Stomach (tissue), 9 donors: Measurements from ENCODE around the gene SLC9A4. TPM values are rescaled to one million over a fixed set of nuclear protein-coding genes. Genes with fewer than 3 reads are reported as not detected.

Experiments used
- DNase-seq, 2 donors: peaks; one replicate each; pipeline versions ENCODE4 v3.0.0 to v3.0.0-alpha.2; 2013 to 2019
- H3K27ac ChIP-seq, 5 donors: fragments of 200-600 bp in 4 of 5; sonication (generic) in 4 of 5; one replicate each; pipeline ENCODE4 v1.5.1; 2013 to 2019; ENCODE audit warnings: mild to moderate bottlenecking in 1 of 5, moderate library complexity in 1 of 5
- H3K27me3 ChIP-seq, 3 donors: fragments of 200-600 bp; sonication (generic); one replicate each; pipeline ENCODE4 v1.5.1; 2017 to 2019; ENCODE audit warnings: mixed run types in 1 of 3
- H3K36me3 ChIP-seq, 4 donors: fragments of 200-600 bp; sonication (generic); 1 replicate in 3 of 4; 2 replicates in 1 of 4; pipeline ENCODE4 v1.5.1; 2016 to 2019
- H3K4me1 ChIP-seq, 4 donors: fragments of 200-600 bp; sonication (generic); one replicate each; pipeline ENCODE4 v1.5.1; 2016 to 2019
- H3K4me3 ChIP-seq, 4 donors: fragments of 200-600 bp; sonication (generic) in 3 of 4; one replicate each; pipeline ENCODE4 v1.5.1; 2016 to 2019; ENCODE audit warnings: mild to moderate bottlenecking in 1 of 4
- H3K9me3 ChIP-seq, 4 donors: fragments of 200-600 bp; sonication (generic); one replicate each; pipeline ENCODE4 v1.5.1; 2016 to 2019
- EP300 ChIP-seq: sonication (generic); formaldehyde crosslinking; IDR thresholded peaks from one replicate; pipeline ENCODE4 v1.6.1; 2017; ENCODE audit warnings: antibody characterized with exemption
- POLR2A ChIP-seq, 4 donors: fragments of 450-650 bp; IDR thresholded peaks; one replicate each; pipeline ENCODE4 v1.6.1; 2016; ENCODE audit warnings: antibody characterized with exemption in 4 of 4, control low read depth in 2 of 4, mild to moderate bottlenecking in 1 of 4, moderate library complexity in 1 of 4
- POLR2AphosphoS5 ChIP-seq, 3 donors: sonication (generic); formaldehyde crosslinking; IDR thresholded peaks; one replicate each; pipeline ENCODE4 v1.6.1; 2016; ENCODE audit warnings: antibody characterized with exemption in 3 of 3
- WGBS, 5 donors: extraction: QIAGEN DNeasy Blood & Tissue Kit in 3 of 5; methylation state at CpG; one replicate each; pipeline versions ENCODE4 v1.1.5 to v1.1.7; 2013 to 2018; 5-methylcytosine and 5-hydroxymethylcytosine counted together
- intact Hi-C: fragments of 100-400 bp; cut with DNase I; formaldehyde crosslinking; loops from one replicate; pipeline ENCODE4 v1.15.1; 2023; ENCODE audit warnings: low total_unique reads
- polyA plus RNA-seq, 3 donors: library from polyadenylated mRNA; stranded (reverse); fragments of 200-250 nt; gene quantifications; one replicate each; pipeline ENCODE4 v1.2.3, GENCODE V29; 2013
- total RNA-seq, 5 donors: library from RNA; depleted of rRNA; stranded (reverse); fragments of >200 nt; gene quantifications; one replicate each; pipeline versions ENCODE4 v1.1.0 to v1.2.3, GENCODE V29; 2014 to 2016
- TF ChIP-seq, protein P1 (sequence below), 7 experiments: fragments of 450-650 bp in 4 of 7; fragments of 200-600 bp in 3 of 7; sonication (generic) in 3 of 7; IDR thresholded peaks; one replicate each; pipeline ENCODE4 v1.5.1; 2016 to 2019; ENCODE audit warnings: antibody characterized with exemption in 7 of 7, control low read depth in 2 of 7, mild to moderate bottlenecking in 1 of 7
- donor health status: healthy with polysubstance abuse.
- donor health status: Bipolar disorder and iron deficiency.
- donor health status: healthy.

SLC9A4 gene
- total and polyA plus RNA-seq, 8 donors, result 4.7 to 143 (median 92.4) TPM; not detected in 1

DNA sequence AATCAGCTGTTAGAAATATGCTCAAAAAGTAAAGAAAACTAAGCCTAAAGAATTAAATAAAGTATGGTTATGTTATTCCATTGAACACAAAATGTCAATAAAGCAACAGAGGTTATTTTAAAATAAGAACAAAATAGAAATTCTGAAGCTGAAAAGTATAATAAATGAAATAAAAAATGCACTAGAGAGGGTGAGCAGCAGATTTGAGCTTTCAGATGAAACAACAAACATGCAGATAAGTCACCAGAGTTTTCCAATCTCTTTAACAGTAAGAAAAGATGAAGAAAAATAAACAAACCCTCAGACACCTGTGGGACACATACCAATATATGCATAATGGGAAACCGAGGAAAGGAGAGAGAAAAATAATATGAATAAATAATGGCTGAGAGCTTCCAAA is 76.0 kb downstream of the SLC9A4 start:
- no peaks in the 10 kb centered on the region for H3K4me1 ChIP-seq
- TF ChIP-seq, protein P1, sequence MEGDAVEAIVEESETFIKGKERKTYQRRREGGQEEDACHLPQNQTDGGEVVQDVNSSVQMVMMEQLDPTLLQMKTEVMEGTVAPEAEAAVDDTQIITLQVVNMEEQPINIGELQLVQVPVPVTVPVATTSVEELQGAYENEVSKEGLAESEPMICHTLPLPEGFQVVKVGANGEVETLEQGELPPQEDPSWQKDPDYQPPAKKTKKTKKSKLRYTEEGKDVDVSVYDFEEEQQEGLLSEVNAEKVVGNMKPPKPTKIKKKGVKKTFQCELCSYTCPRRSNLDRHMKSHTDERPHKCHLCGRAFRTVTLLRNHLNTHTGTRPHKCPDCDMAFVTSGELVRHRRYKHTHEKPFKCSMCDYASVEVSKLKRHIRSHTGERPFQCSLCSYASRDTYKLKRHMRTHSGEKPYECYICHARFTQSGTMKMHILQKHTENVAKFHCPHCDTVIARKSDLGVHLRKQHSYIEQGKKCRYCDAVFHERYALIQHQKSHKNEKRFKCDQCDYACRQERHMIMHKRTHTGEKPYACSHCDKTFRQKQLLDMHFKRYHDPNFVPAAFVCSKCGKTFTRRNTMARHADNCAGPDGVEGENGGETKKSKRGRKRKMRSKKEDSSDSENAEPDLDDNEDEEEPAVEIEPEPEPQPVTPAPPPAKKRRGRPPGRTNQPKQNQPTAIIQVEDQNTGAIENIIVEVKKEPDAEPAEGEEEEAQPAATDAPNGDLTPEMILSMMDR (IDR thresholded peaks at IDR 0.05), result no peak
- no peak for TF ChIP-seq EP300
- TF ChIP-seq POLR2A (IDR thresholded peaks at IDR 0.05), result no peak
- TF ChIP-seq POLR2AphosphoS5 (IDR thresholded peaks at IDR 0.05), result no peak
- no peak for DNase-seq
- H3K27me3 ChIP-seq, result no peaks in the 10 kb centered on the region
- 0% methylated on average over 1 of the region's 1 CpG for WGBS, 5 donors
- no peaks in the 10 kb centered on the region for H3K36me3 ChIP-seq
- no peak overlapping the region for H3K4me3 ChIP-seq
- peaks cover 10 to 24% (median 22%) of the 10 kb centered on the region in 4 donors for H3K9me3 ChIP-seq
- H3K27ac ChIP-seq, result no peak overlapping the region
- intact Hi-C loops, result no loop called here

GRCh38 chr2:102550151-102550550 is 77.1 kb downstream of the SLC9A4 start:
- no peak for DNase-seq
- 94 to 100% (median 97%) methylated on average over 2 of the region's 2 CpGs for WGBS, 5 donors
- Histone ChIP-seq H3K4me1 (no peaks in the 10 kb centered on the region), H3K27me3 (no peaks in the 10 kb centered on the region), H3K27ac (no peak overlapping the region), H3K4me3 (no peak overlapping the region), H3K9me3 (peaks cover 10 to 24% (median 22%) of the 10 kb centered on the region in 4 donors), H3K36me3 (no peaks in the 10 kb centered on the region)
- intact Hi-C loops, result no loop called here
- TF ChIP-seq, protein P1 (IDR thresholded peaks at IDR 0.05), result no peak
- TF ChIP-seq POLR2AphosphoS5 (IDR thresholded peaks at IDR 0.05) (no peak), POLR2A (IDR thresholded peaks at IDR 0.05) (no peak), EP300 (no peak)

DNA sequence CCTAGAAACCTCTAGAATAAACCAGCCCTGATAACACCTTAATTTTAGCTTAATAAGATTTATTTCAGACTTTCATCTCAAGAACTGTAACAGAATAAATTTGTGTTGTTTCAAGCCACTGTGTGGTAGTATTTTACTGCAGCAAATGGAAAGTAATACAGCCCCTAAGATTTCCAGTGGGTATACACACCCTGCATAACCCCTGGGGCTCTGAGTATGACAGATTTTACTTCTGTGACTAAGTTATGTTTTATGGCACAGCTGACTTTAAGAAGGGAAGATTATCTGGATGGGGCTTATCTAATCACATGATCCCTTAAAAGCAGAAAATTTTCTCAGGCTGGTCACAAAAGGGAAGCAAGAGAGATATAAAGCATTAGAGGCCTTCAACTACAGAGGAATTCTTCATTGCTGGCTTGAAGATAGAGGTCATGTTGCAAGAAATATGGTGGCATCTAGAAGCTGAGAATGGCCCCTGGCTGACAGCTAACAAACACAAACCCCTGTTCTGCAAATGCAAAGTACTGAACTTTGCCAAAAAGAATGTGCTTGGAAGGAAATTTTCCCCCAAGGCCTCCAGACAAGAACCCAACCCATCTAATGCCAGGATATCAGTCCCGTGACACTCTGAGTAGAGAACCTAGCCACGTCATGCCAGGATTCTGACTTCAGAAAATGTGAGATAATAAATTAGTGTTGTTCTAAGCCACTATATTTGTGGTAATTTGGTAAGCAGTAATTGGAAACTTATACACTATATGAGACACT is 78.5 kb downstream of the SLC9A4 start:
- Histone ChIP-seq H3K36me3 (no peaks in the 10 kb centered on the region), H3K4me1 (no peaks in the 10 kb centered on the region), H3K27ac (no peak overlapping the region), H3K9me3 (peaks cover 10 to 24% (median 22%) of the 10 kb centered on the region in 4 donors), H3K27me3 (no peaks in the 10 kb centered on the region), H3K4me3 (no peak overlapping the region)
- TF ChIP-seq EP300 (no peak), POLR2AphosphoS5 (IDR thresholded peaks at IDR 0.05) (no peak), POLR2A (IDR thresholded peaks at IDR 0.05) (no peak)
- TF ChIP-seq, protein P1 (IDR thresholded peaks at IDR 0.05), result no peak
- DNase-seq, result no peak
- intact Hi-C loops, result no loop called here
- 78 to 92% (median 88%) methylated on average over 2 of the region's 2 CpGs for WGBS, 5 donors

- no peak overlapping the region for H3K4me3 ChIP-seq
- intact Hi-C loops, result no loop called here
- no peaks in the 10 kb centered on the region for H3K27me3 ChIP-seq
- 0 to 42% (median 3%) methylated on average over 1 of the region's 1 CpG for WGBS, 5 donors
- H3K36me3 ChIP-seq, result no peaks in the 10 kb centered on the region
- no peak for DNase-seq
- TF ChIP-seq POLR2AphosphoS5 (IDR thresholded peaks at IDR 0.05) (no peak), POLR2A (IDR thresholded peaks at IDR 0.05) (no peak)
- TF ChIP-seq, protein P1 (IDR thresholded peaks at IDR 0.05), result no peak
- no peaks in the 10 kb centered on the region for H3K4me1 ChIP-seq
- H3K9me3 ChIP-seq, result peaks cover 10 to 16% (median 13%) of the 10 kb centered on the region in 4 donors
- H3K27ac ChIP-seq, result no peak overlapping the region
These were observed 80.6 kb downstream of the SLC9A4 start for GRCh38 chr2:102553601-102554000.
